Fibroblast of villous mesenchyme (primary cell): ENCODE measurements around the gene EPHB6. TPM values are rescaled to one million over a fixed set of nuclear protein-coding genes. Genes with fewer than 3 reads are reported as not detected.

Experiments used
- DNase-seq: peaks from one replicate; pipeline ENCODE4 v3.0.0-alpha.2; 2010; ENCODE audit warnings: low read depth
- H3K4me3 ChIP-seq: 2 replicates; pipeline ENCODE4 v1.5.1; 2011; ENCODE audit warnings: low read depth, mild to moderate bottlenecking, low read length
- total RNA-seq: library from RNA; depleted of rRNA; stranded (reverse); fragments of >200 nt; gene quantifications from 2 replicates; pipeline ENCODE4 v1.2.3, GENCODE V29; 2012
- TF ChIP-seq, protein P1 (sequence below): IDR thresholded peaks from 2 replicates; pipeline ENCODE4 v1.5.1; 2012; ENCODE audit warnings: low read depth, mild to moderate bottlenecking, low read length; ENCODE audit not compliant: insufficient read depth

EPHB6 gene
- total RNA-seq, 1 donor: 0.43 TPM

GRCh38 chr7:142851269-142851668, 3.6 kb upstream of the EPHB6 start:
- no peak overlapping the region for H3K4me3 ChIP-seq
- TF ChIP-seq, protein P1, sequence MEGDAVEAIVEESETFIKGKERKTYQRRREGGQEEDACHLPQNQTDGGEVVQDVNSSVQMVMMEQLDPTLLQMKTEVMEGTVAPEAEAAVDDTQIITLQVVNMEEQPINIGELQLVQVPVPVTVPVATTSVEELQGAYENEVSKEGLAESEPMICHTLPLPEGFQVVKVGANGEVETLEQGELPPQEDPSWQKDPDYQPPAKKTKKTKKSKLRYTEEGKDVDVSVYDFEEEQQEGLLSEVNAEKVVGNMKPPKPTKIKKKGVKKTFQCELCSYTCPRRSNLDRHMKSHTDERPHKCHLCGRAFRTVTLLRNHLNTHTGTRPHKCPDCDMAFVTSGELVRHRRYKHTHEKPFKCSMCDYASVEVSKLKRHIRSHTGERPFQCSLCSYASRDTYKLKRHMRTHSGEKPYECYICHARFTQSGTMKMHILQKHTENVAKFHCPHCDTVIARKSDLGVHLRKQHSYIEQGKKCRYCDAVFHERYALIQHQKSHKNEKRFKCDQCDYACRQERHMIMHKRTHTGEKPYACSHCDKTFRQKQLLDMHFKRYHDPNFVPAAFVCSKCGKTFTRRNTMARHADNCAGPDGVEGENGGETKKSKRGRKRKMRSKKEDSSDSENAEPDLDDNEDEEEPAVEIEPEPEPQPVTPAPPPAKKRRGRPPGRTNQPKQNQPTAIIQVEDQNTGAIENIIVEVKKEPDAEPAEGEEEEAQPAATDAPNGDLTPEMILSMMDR: no peak
- DNase-seq: no peak

- no peak overlapping the region for H3K4me3 ChIP-seq
- TF ChIP-seq, protein P1: no peak
- DNase-seq: peak; percentile 6
These were observed 3.0 kb upstream of the EPHB6 start for GRCh38 chr7:142851919-142852318.

GRCh38 chr7:142853739-142854371, 1.0 kb upstream of the EPHB6 start:
- TF ChIP-seq, protein P1: peak; percentile 87
- peak; percentile 60 for DNase-seq
- peak overlapping the region; percentile 86 for H3K4me3 ChIP-seq

DNA sequence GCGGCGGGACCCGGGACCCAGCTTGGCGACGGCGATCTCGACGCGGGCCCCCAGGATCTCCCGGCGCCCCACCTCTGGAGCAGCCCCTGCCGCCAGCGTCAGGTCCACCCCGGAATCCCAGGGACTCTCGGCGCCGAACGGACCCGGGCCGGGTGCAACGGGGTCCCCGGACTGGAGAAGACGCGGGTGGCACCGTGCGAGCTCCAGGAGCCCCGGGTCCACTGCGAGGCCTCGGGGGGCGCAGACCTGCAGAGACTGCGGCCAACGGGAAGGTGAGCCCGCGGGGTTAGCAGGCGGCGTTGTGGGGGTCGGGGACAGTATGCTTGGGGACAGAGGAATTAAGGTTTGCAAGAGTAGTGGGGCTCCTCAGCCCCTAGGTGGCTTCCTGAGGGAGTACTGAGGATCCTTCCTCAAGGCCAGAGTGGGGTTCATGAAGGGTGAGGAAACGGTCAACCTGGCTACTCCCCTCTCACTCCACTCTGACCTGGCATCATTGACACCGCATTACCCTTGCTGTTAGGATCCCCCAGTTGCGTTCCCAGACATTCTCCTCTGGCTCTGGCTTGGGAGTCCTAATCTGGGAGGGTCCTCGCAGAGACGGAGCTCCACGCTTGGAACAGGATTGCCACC, 353 bp downstream of the EPHB6 start:
- peak; percentile 10 for DNase-seq
- TF ChIP-seq, protein P1: peak; percentile 22
- H3K4me3 ChIP-seq: peak overlapping the region; percentile 86

GRCh38 chr7:142855756-142856564, 1.1 kb downstream of the EPHB6 start:
- H3K4me3 ChIP-seq: peak overlapping the region; percentile 86
- DNase-seq: peak; percentile 17
- TF ChIP-seq, protein P1: no peak

DNA sequence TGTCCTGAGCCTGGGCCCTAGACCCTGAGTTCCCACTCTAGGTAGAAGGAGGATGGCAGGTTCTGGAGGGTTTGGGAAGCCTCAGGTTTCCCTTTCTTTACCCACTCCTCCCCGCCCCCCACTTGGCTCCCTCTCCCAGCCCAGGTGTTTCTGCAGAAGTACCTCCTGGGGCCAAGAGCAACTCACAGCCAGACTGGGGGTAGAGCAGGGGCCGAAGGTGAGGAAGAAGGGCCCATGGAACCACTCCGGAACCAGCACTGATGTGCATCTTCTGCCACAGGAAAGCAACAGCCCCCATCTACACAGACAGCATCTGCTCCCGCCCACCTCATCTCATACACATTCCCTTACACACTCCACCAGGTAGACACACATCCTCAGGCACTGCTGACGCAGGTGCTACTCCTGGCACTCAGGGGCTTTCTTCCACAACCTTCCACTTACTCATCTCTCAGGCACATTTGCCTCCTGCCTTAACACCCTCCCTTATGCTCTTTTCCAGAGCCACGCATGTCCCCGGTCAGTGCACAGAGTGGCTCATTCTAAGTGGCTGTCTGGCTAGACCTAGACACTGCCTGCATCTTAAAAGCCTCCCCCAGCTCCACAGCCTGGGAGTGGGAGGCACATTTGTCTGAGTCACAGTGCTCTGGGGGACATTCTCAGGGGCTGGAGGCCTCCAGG, 1.8 kb downstream of the EPHB6 start:
- TF ChIP-seq, protein P1: no peak
- no peak overlapping the region for H3K4me3 ChIP-seq
- no peak for DNase-seq
